HG02885 (cell line): ENCODE results near the gene ZC3H8.

Experiments
- ATAC-seq: cut with Tn5 transposase; IDR thresholded peaks from one replicate; pipeline ENCODE4 v1.9.1; 2021; ENCODE audit warnings: mild to moderate bottlenecking; ENCODE audit not compliant: unreplicated experiment, poor library complexity

Gene ZC3H8

DNA sequence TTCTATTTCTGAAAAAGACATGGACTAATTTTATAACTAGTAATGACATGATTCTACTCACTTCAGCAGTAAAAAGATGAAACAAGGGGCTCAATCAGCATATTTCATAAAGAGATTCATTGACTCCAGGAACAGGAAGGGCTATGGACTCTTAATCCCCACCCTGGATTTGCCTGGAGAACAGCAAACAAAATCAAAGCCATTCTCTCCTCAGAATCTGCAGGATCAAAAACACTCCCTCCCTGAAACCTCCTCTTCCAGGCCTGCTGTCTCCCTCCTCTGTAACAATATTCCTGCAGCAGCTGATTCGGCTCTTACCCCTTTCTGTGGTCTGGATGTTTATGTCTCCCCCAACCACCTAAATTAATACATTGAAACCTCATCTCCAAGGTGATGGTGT lies 57.0 kb downstream of the ZC3H8 start:
- no peak for ATAC-seq

DNA sequence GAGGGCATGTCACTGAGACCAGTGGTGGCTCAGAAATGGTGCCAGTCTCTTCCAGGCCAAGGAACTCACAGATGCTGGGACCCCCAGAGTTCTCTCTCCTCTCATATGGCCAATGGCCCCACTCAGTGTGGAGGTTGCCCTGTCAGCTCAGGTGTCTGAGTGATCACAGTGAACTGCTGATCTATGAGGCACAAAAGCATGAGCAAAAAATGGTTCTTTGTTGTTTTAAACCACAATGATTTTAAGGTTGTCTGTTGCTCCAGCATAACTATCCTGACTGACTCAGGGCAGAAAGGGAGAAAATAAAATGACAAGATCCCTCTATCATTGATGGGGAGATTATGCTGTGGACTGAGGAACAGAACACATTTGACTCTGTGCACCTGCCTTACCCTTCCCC lies 58.9 kb downstream of the ZC3H8 start:
- no peak for ATAC-seq

DNA sequence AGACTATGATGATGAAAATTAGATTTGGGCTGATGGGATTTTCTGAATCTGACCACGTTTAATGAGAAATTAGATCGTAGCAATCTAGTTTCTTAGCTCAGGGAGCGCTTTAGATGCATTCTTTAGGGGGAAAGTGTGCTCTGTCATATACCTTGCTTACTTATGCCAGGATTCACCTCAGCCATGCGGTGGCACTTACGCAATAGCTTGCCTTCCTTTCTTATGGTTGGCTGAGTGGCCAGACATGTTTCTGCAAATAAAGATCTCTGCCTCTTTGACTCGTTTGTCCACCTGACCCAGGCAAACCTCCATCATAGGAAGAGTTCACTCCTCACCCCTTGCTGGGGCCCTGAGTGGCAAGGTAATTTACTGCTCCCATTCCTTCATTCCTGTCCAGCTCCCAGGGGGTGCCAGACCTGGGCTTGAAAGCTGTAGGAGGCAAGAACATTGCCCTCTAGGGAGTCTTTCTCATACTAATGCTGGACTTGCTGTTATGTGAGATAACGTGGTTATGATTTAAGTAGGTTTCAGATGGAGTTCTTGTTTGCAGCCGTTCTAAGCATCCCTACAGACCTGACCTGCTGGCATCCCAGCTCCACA lies 59.6 kb downstream of the ZC3H8 start:
- no peak for ATAC-seq

DNA sequence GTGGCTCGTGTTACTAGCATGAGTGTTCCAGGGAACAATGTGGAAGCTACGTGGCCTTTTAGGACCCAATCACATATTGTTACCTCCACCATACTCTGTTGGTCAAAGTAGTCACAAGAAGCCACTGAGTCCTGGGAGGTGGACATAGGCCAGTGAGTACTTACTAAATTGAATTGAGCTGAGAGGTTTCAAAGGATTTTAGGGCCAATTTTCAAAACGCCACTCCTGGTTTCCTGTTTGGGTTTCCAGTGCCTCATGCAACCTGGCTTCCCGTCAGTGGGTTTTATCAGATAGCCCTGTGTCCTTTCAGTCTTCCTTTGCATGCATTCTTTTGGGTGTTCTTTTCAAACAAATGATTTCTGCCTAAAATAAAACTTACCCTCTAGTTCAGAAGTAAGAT lies 60.4 kb downstream of the ZC3H8 start:
- no peak for ATAC-seq

DNA sequence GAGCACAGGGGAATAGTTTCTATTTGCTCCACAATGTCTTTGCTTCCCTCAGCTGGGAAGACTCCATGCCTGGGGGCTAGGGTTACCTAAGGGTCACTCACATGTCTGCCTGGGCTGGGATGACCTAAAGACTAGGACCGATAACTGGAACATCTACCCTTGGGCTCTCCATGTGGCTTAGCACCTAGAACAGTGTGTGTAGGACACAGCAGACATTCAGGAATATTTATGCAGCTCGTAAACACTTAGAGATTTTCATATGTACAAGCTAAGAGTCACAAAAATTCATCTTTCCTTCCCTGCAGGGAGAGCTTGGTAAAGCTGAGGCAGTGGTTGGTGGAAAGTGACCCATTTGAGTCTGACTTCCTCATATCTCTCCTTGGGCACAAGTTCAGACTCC lies 60.8 kb downstream of the ZC3H8 start:
- no peak for ATAC-seq

DNA sequence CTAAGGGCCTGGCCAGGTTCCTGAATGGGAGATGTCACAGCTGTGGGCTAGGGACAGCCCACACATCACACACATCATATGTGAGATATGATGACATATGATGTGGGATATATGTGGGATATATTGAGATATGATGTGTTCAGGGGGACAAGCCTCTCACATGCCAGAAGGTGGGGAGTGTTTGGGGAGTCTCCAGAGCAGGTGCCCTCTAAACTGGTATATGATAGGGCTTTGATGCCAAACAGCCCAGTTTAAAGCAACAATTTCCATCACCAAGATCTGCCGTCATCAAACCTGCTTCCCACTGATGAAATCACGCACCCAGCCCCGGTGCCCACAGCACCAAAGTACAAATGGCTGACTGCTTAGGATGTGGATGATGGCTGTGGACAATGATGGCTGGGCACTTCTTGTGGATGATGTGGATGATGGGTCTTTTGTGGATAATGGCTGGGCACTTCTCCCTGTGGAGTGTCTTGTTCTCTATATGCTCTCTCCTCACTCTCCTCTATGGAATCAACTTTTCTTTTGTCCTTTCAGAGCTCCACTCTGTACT lies 65.8 kb downstream of the ZC3H8 start:
- ATAC-seq: no peak

DNA sequence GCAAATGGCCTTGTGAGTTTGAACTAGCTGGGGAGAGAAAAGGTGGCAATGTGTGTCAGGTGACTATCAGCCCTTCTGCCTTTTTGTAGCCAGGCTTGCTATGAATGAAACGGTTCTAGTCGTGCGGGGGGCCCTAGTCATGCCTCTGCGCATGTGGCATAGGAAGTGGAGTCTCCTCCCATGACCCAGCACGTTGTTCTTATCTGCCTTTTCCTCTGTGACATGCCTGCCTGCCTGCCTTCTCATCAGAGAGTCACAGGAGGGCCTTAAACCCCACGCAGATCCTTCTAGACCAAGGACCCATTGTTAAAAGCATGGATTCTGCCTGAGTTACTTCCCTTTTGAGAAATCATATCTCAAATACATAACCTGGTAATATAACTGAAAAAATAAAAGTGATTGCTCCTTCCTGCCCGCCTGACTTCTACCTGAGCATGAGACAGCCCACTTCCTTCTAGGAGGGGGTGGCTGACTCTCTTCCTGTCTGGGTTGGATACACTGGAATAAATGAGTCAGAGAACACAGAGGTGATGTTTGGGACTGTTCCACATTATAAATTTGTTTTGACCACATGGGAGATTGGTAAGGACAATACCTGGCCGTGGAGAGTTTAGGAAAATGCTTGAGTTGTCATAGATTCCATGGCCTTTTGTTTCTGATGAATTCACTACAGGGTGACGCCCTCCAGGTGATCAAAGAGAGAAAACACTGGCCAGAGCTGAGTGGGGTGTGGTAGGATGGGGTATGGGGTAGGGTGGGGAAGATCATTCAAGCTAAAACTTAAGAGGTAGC lies 66.8 kb downstream of the ZC3H8 start:
- no peak for ATAC-seq

DNA sequence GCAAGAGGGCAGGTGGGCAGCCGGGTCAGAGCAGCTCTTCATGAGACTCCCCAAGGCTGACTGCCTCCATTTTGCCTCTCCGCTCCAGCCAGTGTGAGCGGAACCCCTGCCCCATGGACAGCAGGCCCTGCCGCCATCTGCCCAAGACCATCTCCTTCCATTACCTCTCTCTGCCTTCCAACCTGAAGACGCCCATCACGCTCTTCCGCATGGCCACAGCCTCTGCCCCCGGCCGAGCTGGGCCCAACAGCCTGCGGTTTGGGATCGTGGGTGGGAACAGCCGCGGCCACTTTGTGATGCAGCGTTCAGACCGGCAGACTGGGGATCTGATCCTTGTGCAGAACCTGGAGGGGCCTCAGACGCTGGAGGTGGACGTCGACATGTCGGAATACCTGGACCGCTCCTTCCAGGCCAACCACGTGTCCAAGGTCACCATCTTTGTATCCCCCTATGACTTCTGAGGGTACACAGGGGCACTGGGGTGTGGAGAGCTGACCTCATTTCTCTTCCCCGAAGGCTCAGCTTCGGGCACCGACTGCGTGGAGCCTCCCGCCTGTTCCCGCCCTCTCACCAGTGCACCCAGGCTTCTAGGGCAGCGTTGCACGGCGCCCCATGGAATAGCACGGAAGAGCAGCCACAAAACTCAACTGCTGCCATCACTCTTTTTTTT lies 67.7 kb downstream of the ZC3H8 start:
- no peak for ATAC-seq

DNA sequence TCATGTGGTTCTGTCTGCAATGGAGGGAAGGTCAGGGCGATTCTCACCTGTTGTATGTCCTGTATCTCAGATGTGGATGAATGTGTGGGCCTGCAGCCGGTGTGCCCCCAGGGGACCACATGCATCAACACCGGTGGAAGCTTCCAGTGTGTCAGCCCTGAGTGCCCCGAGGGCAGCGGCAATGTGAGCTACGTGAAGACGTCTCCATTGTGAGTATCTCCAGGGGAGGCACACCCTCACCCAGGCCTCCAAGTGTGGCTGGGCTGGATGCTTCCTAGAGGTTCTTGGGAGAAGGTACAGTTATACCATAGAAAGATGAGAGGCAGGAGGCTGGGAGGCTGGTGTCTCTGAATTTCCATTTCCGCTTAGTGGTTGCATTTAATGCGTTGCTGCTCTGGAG lies 69.7 kb downstream of the ZC3H8 start:
- no peak for ATAC-seq

DNA sequence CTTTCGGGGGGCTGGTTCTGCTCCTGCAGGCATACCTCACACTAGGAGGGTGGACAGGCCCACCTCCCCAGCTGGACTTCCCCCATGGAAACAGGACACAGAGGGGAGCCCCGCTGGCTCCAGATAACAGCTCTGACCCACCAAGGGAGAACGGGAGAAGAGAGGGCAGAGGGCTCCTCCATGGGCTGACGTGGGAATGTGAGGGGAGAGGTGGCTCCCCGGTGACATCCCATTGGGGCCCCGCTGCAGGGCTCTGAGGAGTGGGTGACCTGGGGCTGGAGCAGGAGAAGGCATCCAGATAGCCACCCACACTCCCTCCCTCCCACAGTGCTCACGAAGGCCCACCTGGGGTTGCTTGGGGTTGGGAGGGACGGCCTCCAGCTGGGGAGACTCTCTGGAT lies 70.7 kb downstream of the ZC3H8 start:
- ATAC-seq: no peak

DNA sequence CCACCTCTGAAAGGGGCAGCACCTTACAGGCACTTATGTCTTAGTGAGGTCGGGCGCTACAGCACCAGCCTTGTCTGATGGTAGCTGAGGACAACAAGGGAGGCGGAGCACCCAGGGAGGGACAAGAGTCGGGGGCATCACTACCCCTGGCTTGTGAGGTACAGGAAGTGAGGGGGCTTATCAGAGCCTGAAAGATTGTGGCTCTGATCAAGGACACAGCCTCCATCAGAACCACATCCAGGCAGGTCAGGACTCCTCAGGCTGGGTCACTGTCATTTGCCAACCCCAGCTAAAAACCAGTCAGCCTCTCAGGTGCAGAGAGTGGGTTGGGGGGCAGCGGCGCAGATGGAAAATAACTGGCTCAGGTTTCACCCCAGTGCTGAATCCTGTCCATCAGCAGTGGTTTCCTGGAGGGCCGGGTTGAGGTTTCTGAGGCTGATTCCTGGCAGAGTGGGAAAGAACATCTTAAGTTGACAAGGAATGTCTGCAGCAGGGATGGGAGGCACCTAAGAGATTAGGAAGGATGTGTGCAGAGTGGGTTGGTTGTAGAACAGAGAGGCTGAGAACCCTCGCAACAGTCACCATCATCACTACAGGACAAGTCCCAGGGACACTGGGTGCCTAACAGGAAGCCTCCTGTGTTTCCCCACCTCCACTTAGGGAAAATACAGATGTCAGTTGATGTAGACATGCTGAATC lies 71.4 kb downstream of the ZC3H8 start:
- ATAC-seq: no peak

DNA sequence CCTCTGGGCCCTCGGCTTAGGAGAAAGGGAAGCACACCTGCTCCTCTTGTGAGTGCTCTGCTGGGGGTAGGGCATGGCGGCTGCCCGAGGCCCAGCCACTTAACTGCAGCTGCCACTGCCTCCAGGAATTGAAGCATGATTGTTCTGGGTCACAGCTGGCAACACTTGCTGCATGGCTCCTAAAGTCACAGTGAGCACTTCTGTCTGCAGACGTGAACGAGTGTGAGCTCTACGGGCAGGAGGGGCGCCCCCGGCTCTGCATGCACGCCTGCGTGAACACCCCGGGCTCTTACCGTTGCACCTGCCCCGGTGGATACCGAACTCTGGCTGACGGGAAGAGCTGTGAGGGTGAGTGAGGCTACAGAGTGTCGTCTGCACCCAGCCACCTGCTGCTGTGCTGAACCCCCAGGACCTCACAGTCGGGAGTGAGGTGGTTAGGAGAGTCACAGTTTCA lies 72.2 kb downstream of the ZC3H8 start:
- ATAC-seq: no peak

DNA sequence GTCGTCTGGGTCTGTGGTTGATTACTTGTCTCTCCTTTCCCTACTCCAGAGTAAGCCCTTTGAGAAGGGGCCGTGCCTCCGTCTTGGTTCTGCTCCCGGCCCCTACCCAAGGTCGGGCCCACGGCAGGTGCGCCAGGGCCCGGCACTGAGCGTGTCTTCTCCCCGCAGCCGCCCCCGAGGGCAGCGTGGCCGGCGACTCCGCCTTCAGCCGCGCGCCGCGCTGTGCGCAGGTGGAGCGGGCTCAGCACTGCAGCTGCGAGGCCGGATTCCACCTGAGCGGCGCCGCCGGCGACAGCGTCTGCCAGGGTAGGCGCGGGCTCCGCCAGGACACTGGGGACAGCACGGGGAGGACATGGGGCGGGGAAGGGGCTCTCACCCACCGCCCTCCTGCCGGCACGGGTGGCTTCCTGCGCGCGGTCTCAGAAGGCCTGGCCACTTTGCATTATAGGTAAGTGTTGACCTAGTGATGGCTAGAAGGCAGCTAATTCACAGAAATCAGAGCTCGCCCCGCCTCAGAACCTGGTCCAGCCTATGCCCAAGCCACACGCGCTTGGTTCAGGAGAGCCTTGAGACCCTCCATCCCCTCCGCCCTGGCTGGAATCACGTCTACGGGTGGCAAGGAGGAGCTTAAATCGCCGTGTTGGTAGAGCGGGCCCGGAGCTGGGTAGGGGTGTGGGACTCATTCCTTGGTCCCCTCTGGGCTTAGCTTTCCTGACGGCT lies 73.1 kb downstream of the ZC3H8 start:
- no peak for ATAC-seq

DNA sequence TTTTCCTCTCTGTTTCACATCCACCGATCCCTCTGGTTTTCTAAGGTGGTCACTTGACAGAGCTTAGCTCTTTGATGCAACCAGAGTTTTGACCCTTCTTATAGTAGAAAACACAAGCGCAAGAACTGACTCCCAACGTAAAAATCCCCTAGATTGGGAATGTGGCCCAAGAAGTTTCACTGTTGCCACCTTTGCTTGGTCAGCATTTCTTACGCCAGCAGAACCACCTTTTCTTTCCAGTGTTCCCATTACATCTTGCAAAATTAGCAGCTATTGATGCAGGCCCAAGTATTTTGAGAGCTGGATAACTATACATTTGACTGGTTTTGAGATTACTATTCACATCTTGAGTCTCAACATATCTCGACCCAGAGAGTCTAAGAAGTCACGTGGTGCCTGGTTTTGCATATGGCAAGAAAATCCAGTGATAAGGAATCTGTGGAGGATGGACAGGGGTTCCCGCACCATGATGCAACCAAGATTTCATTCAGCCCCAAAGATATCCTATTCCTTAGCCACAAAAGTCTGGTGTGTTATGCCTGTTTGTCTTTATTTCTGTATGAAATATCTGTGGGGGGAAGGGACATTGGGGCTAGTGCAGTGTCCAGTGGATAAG lies 78.8 kb downstream of the ZC3H8 start:
- no peak for ATAC-seq

DNA sequence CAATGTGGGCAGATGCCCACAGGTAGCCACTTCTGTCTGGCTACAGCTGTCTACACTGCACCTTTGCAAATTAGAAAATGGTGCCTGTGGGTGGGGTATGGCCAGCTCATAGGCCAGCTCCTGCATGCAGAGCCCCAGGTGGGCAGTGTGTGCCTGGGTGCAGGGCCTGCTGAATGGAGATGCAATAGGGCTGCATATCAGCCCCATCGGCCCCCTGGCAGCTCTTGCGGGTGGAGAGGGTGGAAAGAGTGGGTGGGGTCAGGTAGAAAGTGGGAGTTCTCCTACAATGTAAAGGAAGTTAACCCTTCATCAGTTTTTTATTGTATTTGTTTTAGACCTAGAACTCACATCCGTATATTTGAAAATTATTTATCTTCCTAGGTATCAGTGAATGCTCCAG lies 79.5 kb downstream of the ZC3H8 start:
- no peak for ATAC-seq

DNA sequence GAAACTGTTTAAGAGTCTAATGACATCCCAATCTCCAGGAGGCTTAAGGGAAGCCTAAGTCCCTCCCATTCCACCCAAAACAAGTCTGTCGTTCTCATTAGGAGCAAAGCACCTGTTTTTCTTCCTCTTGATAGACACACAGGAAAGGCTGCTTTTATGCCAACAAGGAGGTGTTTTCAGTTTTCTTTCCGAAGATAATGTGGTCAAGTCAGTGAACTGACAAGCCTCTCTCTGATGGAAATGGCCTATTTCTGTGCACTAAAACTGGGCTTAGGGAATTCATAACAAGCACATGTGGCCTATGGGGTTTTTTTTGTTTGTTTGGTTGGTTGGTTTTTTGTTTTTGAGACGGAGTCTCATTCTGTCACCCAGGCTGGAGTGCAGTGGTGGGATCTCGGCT lies 80.5 kb downstream of the ZC3H8 start:
- no peak for ATAC-seq

DNA sequence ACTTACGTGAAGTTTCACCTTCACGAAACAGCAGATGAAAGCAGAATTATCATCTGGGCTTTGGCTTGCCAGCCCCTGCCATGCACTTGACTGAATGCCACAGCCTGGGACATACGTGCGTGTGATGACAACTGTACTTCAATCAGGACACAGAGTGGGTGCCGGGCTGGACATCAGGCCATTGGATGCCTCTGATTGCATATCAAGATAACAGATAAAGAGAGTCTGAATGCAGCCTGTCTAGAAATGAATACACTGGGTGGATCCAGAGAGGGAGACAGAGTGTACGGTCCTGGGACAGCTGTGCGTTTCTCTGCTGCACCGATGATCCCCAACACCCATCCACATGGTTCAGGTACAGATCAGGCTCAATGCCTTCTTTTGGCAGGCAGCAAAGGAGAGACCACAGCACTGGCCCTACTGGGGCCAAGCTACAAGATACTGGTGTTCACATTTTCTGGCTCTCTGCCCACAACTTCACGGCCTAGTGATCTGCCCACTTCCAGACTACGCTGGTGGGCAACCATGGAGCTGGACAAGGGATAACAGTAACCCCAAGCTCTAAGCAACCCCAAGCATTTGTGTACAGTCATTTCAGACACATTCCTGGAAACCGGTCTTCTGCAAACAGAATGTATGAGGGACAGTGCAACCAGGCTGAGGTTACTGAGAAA lies 81.1 kb downstream of the ZC3H8 start:
- no peak for ATAC-seq

DNA sequence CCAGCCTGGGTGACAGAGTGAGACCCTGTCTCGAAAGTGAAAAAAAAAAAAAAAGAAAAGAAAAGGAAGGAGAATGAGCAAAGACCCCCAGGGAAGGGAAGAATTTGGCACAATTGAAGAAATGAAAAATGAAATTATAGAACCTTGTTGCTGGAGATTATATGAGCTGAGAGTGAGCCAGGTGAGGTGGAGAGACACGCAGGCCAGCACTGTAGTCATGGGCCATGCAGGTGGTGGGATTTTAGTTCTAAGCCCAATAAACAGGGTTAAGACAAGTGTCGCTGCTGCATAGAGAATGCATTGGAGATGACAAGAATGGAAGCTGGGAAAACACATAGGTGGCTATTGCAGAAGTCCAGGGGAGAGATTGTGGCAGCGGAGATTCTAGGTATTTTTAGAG lies 84.3 kb downstream of the ZC3H8 start:
- ATAC-seq: no peak
